Measurements from ENCODE around the gene ZNRF2.

ZNRF2 gene

GRCh38 chr7:30413864-30414263 is 129.5 kb downstream of the ZNRF2 start:
- TF ChIP-seq CTCF (IDR thresholded peaks at IDR 0.05; ENCODE audit: poor library complexity, severe bottlenecking): no peak
- Histone ChIP-seq H3K4me1 (ENCODE audit: insufficient read depth, poor library complexity, severe bottlenecking) (no peaks in the 10 kb centered on the region), H3K27me3 (ENCODE audit: insufficient read depth, poor library complexity, severe bottlenecking) (no peaks in the 10 kb centered on the region), H3K36me3 (ENCODE audit: low read depth) (no peaks in the 10 kb centered on the region), H3K4me3 (ENCODE audit: severe bottlenecking) (no peak overlapping the region), H3K9me3 (ENCODE audit: severe bottlenecking) (no peaks in the 10 kb centered on the region), H3K27ac (ENCODE audit: poor library complexity, severe bottlenecking) (no peak overlapping the region)
- ATAC-seq (ENCODE audit: low read depth) (no peak), DNase-seq (ENCODE audit: low spot score) (no peak)
